NK-92 (cell line): ENCODE measurements around the gene TNC.
"Not testable (repeated sequence)": the region's sequence is repeated elsewhere in the genome, so short reads cannot be mapped to it uniquely, and the experiment has no call there.

Experiments
- DNase-seq: peaks from one replicate; lab custom pipeline; 2025; ENCODE audit not compliant: unreplicated experiment; lab: John Stamatoyannopoulos, UW

TNC gene

GRCh38 chr9:115135821-115136778, 18.1 kb upstream of the TNC start:
- DNase-seq, result no peak

- DNase-seq, result no peak
These were observed 17.0 kb upstream of the TNC start for GRCh38 chr9:115134941-115135340.

- DNase-seq, result no peak
These were observed 15.7 kb upstream of the TNC start for GRCh38 chr9:115133649-115134048.

- DNase-seq, result no peak
These were observed 14.7 kb upstream of the TNC start for GRCh38 chr9:115132648-115133047.

GRCh38 chr9:115130176-115130575, 12.2 kb upstream of the TNC start:
- DNase-seq, result no peak

GRCh38 chr9:115128726-115129125, 10.8 kb upstream of the TNC start:
- not testable (repeated sequence) for DNase-seq

GRCh38 chr9:115127191-115127817, 9.3 kb upstream of the TNC start:
- no peak for DNase-seq

- no peak for DNase-seq
These were observed 8.4 kb upstream of the TNC start for GRCh38 chr9:115126404-115126803.

GRCh38 chr9:115122937-115123336, 5.0 kb upstream of the TNC start:
- DNase-seq, result no peak

- DNase-seq, result no peak
These were observed 3.2 kb upstream of the TNC start for GRCh38 chr9:115121181-115121580.

GRCh38 chr9:115118879-115119218, 892 bp upstream of the TNC start:
- DNase-seq, result no peak

- DNase-seq, result no peak
These were observed 1.3 kb downstream of the TNC start for GRCh38 chr9:115116421-115117284.

- DNase-seq, result no peak
These were observed 2.0 kb downstream of the TNC start for GRCh38 chr9:115115924-115116323.

GRCh38 chr9:115115117-115115880, 2.7 kb downstream of the TNC start:
- DNase-seq, result no peak

GRCh38 chr9:115114546-115114945, 3.4 kb downstream of the TNC start:
- no peak for DNase-seq

- no peak for DNase-seq
These were observed 3.9 kb downstream of the TNC start for GRCh38 chr9:115114084-115114483.

- no peak for DNase-seq
These were observed 6.1 kb downstream of the TNC start for GRCh38 chr9:115111874-115112273.

- no peak for DNase-seq
These were observed 8.5 kb downstream of the TNC start for GRCh38 chr9:115109486-115109885.

GRCh38 chr9:115107701-115108100, 10.3 kb downstream of the TNC start:
- DNase-seq, result no peak

- no peak for DNase-seq
These were observed 11.3 kb downstream of the TNC start for GRCh38 chr9:115106642-115107041.

- no peak for DNase-seq
These were observed 12.0 kb downstream of the TNC start for GRCh38 chr9:115106001-115106400.
